Measurements from ENCODE around the gene LDLRAD4. TPM values are rescaled to one million over a fixed set of nuclear protein-coding genes. Genes with fewer than 3 reads are reported as not detected.

The LDLRAD4 gene
- total RNA-seq, 2 donors from 2014 or later: 33.1 to 41.2 TPM

DNA sequence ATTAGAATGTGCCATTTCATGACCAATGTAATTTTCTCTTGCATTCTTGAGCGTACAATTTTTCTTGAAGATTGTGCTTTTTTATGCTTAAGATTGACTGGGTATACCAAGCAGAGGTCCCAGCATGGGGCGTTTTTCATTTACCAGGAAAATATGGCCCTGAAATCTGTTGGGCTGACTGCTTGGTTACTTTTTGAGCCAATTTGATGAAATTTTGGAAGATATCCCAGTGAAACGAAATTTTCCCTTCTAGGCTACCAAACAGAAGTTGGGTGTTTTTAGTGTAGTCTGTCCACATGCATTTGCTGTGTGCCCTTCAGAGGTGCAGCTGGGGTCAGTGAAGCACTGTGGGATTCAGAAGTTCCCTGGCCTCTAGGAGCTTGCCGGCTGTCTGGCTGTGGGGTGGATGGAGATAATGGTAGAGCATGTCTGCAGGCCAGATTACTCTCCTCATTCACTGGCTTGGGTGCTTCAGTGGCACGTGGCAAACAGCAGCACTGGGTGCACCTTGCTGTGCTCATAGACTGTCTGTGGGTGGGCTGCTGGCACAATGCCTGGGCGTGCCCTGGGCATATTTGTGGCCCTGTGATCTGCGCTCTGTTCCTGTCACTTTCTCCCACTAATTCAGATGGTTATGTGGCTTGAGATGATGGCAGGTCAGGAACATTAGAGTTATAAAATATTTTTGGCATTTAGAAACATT is 73.3 kb downstream of the LDLRAD4 start:
- no peak for DNase-seq (ENCODE audit: low spot score)
- TF ChIP-seq CTCF (IDR thresholded peaks at IDR 0.05): no peak
- Histone ChIP-seq H3K4me3 (no peak overlapping the region), H3K27me3 (no peaks in the 10 kb centered on the region), H3K9me3 (no peaks in the 10 kb centered on the region), H3K4me1 (peaks cover 0 to 14% of the 10 kb centered on the region in 2 donors), H3K27ac (no peak overlapping the region), H3K36me3 (no peaks in the 10 kb centered on the region)

DNA sequence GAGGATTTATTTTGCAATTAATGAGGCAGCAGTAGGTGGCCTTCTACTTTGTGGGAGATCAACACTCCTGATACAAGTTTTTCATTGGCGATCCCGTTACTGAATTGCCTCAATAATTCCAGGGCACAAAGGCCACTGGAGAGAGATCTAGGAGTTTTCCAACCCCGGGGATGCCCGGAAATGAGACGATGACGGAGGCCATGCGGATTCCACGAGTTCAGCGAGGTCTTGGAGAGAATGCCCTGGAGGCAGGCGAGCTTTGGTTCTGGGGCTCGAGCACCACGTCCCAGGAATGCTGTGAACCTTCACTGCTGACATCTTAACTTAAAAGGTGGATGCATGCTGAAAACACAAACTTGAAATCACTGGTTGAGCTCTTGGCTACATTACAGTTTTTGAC is 74.2 kb downstream of the LDLRAD4 start:
- peaks cover 0 to 14% of the 10 kb centered on the region in 2 donors for H3K4me1 ChIP-seq
- no peak overlapping the region for H3K4me3 ChIP-seq
- no peaks in the 10 kb centered on the region for H3K9me3 ChIP-seq
- DNase-seq (ENCODE audit: low spot score): no peak
- H3K36me3 ChIP-seq: no peaks in the 10 kb centered on the region
- TF ChIP-seq CTCF (IDR thresholded peaks at IDR 0.05): no peak
- no peaks in the 10 kb centered on the region for H3K27me3 ChIP-seq
- H3K27ac ChIP-seq: no peak overlapping the region

DNA sequence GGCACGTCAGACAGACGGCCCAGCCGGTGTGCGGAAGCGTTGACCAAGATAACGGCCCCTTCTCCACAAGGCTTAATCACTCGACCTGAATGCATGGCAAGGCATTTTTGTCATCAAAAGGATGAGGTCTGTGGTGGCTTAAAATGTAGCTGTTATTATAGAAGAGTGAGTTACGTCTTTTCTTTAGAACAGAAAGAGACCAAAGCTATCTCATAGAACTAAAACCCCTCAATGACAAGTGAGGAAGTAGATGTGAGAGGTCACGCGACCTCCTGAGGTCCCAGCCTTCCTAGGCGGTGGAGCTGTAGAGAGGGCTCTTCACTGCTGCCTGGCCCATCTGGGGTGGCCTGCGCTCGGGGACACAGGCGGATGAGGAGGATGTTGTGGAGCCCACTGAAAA is 75.7 kb downstream of the LDLRAD4 start:
- peaks cover 0 to 7% of the 10 kb centered on the region in 2 donors for H3K4me1 ChIP-seq
- no peak overlapping the region for H3K27ac ChIP-seq
- no peak for DNase-seq (ENCODE audit: low spot score)
- no peak overlapping the region for H3K4me3 ChIP-seq
- H3K27me3 ChIP-seq: no peaks in the 10 kb centered on the region
- no peak for TF ChIP-seq CTCF (IDR thresholded peaks at IDR 0.05)
- no peaks in the 10 kb centered on the region for H3K9me3 ChIP-seq
- H3K36me3 ChIP-seq: no peaks in the 10 kb centered on the region

DNA sequence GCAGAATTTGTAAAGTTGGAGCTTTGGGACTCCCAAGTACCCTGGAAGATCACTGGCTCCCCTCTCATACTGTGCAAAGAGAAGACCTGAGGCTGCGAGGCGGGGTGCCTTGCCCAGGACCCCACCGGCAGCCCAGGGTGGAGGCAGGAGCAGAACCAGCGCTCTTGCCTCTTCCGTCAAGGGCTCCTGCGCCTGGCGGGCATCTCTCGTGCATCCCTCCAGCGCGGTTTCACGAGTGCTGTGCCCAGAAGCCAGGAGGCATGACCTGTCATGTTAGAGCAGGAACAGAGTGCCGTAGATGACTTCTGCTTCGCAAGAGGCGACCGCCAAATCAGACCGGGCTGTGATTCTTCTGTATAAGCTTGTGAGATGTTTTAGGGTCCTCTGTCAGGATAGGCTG is 77.3 kb downstream of the LDLRAD4 start:
- H3K4me3 ChIP-seq: no peak overlapping the region
- DNase-seq (ENCODE audit: low spot score): no peak
- no peak for TF ChIP-seq CTCF (IDR thresholded peaks at IDR 0.05)
- H3K27ac ChIP-seq: no peak overlapping the region
- no peaks in the 10 kb centered on the region for H3K36me3 ChIP-seq
- no peaks in the 10 kb centered on the region for H3K9me3 ChIP-seq
- peaks cover 0 to 13% of the 10 kb centered on the region in 2 donors for H3K4me1 ChIP-seq
- H3K27me3 ChIP-seq: no peaks in the 10 kb centered on the region

DNA sequence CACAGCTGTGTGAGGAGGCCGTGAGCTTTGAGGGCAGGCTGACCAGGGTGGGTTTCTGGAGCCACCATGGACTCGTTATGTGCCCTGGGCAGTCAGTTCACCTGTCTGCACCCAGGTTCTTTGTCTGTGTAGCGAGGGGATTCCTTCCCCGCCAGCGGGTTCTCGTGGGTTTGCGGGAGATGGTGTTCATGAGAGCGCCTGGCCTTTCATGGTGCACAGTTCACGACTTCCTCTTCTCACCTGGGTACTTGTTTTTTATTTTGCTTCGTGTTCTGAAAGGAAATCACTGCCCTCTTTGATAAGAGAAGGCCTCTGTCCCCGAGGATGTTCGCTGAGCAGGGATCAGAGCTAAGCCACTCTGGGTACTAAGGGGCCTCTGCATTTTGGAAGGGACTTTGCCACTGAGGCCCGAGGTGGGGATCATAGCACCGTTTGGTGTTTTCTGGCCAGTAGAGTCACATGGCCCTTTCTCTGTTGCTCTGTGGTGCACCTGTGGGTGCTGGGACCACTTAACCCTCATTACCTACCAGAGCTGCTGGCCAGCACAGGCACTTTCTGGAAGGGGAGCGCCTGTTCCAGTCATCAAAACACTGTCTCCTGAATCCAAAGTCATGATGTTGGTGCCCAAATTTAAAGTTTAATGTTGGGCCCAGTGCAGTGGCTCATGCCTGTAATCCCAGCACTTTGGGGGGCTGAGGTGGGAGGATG is 78.5 kb downstream of the LDLRAD4 start:
- Histone ChIP-seq H3K27me3 (no peaks in the 10 kb centered on the region), H3K9me3 (no peaks in the 10 kb centered on the region), H3K4me1 (peaks cover 0 to 24% of the 10 kb centered on the region in 2 donors), H3K4me3 (no peak overlapping the region), H3K36me3 (no peaks in the 10 kb centered on the region), H3K27ac (no peak overlapping the region)
- no peak for TF ChIP-seq CTCF (IDR thresholded peaks at IDR 0.05)
- DNase-seq (ENCODE audit: low spot score): no peak
